ENCODE results near the gene FMN1.

DNA sequence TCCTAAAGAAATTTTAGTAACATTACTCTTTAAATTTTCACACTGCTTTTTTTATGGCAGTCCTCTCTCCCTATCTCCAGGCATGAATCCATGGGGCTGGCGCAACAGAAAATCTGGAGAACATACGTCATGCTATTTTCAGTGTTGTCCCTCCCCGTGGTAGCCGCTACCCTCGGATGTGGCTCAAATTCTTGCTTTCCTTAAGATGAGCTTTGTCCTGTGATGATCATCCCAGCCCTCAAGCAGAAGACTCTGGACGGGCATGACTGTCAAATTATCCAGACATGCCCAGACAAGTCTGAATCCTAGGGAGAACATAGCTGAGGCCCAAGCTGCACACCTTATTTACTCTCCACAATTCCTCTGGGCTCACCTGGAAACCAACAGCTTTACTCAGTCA is 49.1 kb downstream of the FMN1 start:
- TF ChIP-seq, protein P1, sequence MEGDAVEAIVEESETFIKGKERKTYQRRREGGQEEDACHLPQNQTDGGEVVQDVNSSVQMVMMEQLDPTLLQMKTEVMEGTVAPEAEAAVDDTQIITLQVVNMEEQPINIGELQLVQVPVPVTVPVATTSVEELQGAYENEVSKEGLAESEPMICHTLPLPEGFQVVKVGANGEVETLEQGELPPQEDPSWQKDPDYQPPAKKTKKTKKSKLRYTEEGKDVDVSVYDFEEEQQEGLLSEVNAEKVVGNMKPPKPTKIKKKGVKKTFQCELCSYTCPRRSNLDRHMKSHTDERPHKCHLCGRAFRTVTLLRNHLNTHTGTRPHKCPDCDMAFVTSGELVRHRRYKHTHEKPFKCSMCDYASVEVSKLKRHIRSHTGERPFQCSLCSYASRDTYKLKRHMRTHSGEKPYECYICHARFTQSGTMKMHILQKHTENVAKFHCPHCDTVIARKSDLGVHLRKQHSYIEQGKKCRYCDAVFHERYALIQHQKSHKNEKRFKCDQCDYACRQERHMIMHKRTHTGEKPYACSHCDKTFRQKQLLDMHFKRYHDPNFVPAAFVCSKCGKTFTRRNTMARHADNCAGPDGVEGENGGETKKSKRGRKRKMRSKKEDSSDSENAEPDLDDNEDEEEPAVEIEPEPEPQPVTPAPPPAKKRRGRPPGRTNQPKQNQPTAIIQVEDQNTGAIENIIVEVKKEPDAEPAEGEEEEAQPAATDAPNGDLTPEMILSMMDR (IDR thresholded peaks at IDR 0.05), result no peak
- TF ChIP-seq POLR2A (IDR thresholded peaks at IDR 0.05), result peak in 1 of 4 donors; percentile 3

All from upper lobe of left lung (tissue), 4 donors.